CD4-positive, alpha-beta T cell treated with Interleukin-4 for 1 hour (primary cell): ENCODE data around the gene GOLGA8F.
"Not testable (repeated sequence)": the region's sequence is repeated elsewhere in the genome, so short reads cannot be mapped to it uniquely, and the experiment has no call there.

Experiments
- DNase-seq, 2 donors: peaks; one replicate each; pipeline ENCODE4 v3.0.0-alpha.2; 2020 to 2022

Gene GOLGA8F, protein sequence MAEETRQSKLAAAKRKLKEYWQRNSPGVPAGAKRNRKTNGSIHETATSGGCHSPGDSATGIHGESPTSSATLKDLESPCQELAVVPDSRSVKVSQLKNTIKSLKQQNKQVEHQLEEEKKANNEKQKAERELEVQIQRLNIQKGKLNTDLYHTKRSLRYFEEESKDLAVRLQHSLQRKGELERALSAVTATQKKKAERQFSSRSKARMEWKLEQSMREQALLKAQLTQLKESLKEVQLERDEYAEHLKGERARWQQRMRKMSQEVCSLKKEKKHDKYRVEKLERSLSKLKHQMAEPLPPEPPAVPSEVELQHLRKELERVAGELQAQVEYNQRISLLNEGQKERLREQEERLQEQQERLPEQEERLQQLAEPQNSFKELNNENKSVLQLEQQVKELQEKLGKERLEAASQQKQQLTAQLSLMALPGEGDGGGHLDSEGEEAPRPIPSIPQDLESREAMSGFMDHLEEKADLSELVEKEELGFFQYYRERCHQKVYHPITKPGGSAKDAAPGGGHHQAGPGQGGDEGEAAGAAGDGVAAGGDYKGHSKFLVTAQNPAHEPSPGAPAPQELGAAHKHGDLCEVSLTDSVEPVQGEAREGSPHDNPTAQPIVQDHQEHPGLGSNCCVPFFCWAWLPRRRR

DNA sequence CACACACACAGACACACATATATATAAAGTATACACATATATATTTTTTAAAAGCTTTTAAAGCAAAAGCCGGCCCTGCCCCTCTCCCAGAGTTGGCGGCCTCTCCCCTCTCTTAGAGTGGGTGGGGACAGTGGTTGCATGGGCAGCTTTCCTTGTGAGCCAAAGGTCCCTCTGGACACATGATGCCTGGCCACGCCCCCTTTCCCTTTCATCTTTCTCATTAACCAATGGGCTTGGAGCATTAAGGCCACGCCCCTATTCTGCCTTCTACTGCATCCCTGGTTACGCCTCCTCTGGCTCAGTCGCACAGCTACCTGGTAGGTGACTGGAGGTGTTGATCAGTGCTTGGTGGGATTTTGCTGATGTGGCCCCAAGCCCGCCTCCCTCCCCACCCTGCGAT lies at the start of gene GOLGA8F:
GOLGA8F (plus strand) TSS at position 301 of the 400 bp plus-strand sequence; CDS start at position 399, 98 bp downstream.
- DNase-seq = not testable (repeated sequence)

DNA sequence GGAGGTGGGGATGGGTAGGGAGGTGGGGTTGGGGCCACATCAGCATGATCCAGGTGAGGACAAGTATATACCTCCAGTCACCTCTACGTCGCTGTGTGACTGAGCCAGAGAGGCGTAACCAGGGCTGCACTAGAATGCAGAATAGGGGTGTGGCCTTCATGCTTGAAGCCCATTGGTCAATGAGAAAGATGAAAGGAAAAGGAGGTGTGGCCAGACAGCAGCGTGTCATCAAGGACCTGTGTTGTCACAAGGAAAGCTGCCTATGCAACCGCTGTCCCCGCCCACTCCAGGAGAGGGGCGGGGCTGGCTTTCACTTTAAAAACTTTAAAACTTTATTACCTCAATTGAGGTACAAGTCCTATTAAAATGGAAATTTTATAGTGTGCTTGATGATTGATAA lies 20.5 kb upstream of the GOLGA8F start, which contains the start of gene GOLGA6L24:
GOLGA6L24 (minus strand) TSS at position 101 of the 400 bp plus-strand sequence; CDS start at position 40, 61 bp downstream.
- not testable (repeated sequence) for DNase-seq

DNA sequence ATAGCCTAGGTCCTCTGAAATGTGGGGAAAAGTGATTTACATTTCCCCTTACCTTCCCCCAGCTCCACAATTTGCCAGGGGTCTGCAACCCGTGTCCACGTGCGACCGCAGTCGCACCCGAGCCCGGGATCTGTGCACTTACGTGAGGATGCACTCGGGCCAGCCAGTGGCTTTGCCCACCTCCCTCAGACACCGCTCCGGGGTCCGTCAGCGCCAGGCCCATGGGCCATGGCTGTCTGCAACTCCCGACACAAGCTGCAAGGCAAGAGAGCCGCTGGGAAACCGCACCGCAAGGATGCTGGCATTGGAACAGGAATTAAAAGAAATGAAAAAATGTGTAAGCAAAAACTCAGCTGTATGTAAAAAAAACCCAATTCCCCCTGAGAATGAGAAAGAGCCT lies 13.0 kb upstream of the GOLGA8F start:
- DNase-seq = not testable (repeated sequence)

DNA sequence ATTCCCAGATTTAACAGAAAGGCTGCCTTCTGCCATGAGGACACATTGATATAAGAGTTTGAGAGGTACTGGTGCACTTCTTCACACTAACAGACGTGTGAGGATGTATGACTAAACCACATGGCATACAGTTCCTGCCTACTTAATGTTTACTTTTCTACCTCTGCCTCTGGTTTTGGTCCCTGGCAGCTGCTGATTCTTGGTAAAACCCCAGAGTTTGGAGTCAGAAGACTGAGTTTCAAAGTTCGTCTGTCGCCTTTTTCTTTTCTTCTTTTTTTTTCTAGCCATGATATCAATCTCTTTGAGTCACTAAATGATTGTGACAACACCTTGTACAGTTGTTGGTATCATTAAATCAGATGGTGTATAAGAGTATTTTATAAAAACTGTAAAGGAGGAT lies 1.6 kb downstream of the GOLGA8F start:
- DNase-seq = not testable (repeated sequence)

DNA sequence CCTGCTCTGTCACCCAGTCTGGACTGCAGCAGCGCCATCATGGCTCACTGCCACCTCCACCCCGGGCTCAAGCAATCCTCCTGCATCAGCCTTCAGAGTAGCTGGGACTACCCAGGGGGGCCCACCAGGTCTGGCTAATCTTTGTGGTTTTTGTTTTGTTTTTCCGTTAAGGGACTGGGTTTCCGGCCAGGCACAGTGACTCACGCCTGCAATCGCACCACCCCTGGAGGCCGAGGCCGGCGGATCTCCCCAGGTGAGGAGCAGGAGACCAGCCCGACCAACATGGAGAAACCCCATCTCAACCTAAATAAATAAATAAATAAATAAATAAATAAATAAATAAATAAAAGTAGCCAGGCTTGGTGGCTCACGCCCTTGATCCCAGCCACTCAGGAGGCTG lies 17.6 kb downstream of the GOLGA8F start:
- not testable (repeated sequence) for DNase-seq

DNA sequence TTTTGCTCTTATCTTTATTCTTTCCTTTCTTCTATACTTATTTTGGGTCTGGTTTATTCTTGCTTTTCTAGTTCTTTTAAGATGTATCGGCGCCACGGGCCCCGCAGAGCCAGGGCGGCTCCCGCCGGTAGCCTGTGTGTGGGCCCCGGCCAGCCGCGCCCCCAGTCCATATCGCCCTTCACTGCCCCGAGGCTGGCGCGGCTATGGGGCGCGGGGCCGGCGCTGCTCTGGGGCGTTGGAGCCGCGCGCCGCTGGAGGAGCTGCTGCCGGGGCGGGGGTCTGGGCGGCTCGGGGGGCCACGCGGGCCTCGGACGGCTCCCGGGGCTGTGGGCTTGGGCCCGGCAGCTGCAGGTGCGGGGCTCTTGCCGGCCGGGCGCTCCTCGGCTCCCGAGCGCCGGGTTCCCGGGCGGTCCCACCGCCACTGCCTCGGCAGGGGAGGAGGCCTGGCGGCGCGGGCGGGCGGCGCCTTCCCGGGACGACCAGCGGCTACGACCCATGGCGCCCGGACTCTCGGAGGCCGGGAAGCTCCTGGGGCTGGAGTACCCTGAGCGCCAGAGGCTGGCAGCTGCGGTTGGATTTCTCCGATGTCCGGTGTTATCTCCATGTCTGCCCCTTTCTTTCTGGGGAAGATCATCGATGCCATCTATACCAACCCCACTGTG lies 24.4 kb downstream of the GOLGA8F start:
- not testable (repeated sequence) for DNase-seq

DNA sequence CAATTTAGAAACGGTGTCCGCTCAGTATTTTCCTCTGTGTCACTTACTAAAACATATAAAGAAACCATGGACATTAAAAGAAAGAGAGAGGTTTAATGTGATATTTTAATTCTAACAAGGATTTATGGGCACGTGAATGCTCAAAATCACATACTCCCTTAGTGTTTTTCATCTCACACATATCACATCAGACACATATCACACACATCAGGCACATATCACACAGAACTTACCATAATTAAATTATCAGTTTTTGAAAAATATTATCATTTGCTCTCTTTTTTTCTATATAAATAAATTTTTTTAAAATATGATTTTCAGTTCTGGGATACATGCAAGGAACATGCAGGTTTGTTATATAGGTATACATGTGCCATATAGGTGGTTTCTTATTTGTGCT lies 42.0 kb downstream of the GOLGA8F start:
- DNase-seq = peak in 1 of 2 donors; percentile 0

DNA sequence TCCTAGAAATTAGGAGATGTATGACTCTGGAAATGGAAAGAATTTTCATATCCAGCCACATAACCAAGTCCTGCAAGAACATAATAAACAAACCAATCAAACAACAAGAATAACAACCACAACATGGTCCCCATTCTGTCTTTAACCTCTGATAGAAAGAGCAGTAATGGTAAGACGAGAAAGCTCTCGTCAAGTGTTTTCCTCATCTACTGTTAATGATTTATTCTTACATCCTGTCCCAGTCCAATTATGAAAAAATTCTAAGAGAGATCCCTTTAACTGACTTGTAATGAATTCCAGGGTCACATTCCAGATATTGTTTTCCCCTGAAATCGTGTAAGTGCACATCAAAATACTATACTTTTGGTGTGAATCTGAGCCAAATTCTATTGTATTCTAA lies 57.1 kb downstream of the GOLGA8F start:
- DNase-seq = not testable (repeated sequence)
